Heart right ventricle (tissue), 16 donors: Measurements from ENCODE around the gene SLC25A21. TPM values are rescaled to one million over a fixed set of nuclear protein-coding genes. Genes with fewer than 3 reads are reported as not detected.

ENCODE experiments used
- ATAC-seq, 8 donors: fragments of 200-7000 bp; cut with Tn5 transposase; one replicate each; pipeline ENCODE4 v1.9.1; 2020; ENCODE audit warnings: mild to moderate bottlenecking in 8 of 8, moderate library complexity in 8 of 8, moderate number of reproducible peaks in 1 of 8
- DNase-seq, 2 donors: peaks; one replicate each; pipeline ENCODE4 v3.0.0-alpha.2; 2020
- H3K27ac ChIP-seq, 10 donors: fragments of 200-600 bp; sonication (generic) in 2 of 10; one replicate each; pipeline versions ENCODE4 v1.5.0 to v1.8.0; 2020 to 2022; ENCODE audit warnings: mild to moderate bottlenecking in 3 of 10
- H3K27me3 ChIP-seq, 7 donors: fragments of 200-600 bp; one replicate each; pipeline ENCODE4 v1.8.0; 2021 to 2022; ENCODE audit warnings: mild to moderate bottlenecking in 2 of 7
- H3K36me3 ChIP-seq, 9 donors: fragments of 200-600 bp; sonication (generic) in 1 of 9; one replicate each; pipeline versions ENCODE4 v1.5.0 to v1.8.0; 2020 to 2022; ENCODE audit warnings: mild to moderate bottlenecking in 2 of 9
- H3K4me1 ChIP-seq, 9 donors: fragments of 200-600 bp; sonication (generic) in 1 of 9; one replicate each; pipeline versions ENCODE4 v1.5.0 to v1.8.0; 2020 to 2022; ENCODE audit warnings: mild to moderate bottlenecking in 4 of 9
- H3K4me3 ChIP-seq, 10 donors: fragments of 200-600 bp; sonication (generic) in 2 of 10; one replicate each; pipeline versions ENCODE4 v1.5.0 to v1.8.0; 2020 to 2022; ENCODE audit warnings: mild to moderate bottlenecking in 7 of 10, moderate library complexity in 2 of 10
- H3K9me3 ChIP-seq, 11 donors: fragments of 200-600 bp in 10 of 11; sonication (generic) in 2 of 11; one replicate each; pipeline versions ENCODE4 v1.5.0 to v1.8.0; 2013 to 2022; ENCODE audit warnings: mild to moderate bottlenecking in 2 of 11, control low read depth in 1 of 11, moderate library complexity in 1 of 11
- CTCF ChIP-seq, 9 donors: fragments of 200-600 bp; sonication (generic) in 2 of 9; IDR thresholded peaks; one replicate each; pipeline versions ENCODE4 v1.5.0 to v1.8.0; 2021 to 2022; ENCODE audit warnings: antibody characterized with exemption in 9 of 9, mild to moderate bottlenecking in 5 of 9, moderate library complexity in 1 of 9
- WGBS, 2 donors: extraction: QIAGEN DNeasy Blood & Tissue Kit; methylation state at CpG; one replicate each; pipeline ENCODE4 v1.1.7; 2013; ENCODE audit warnings: inconsistent platforms in 1 of 2; 5-methylcytosine and 5-hydroxymethylcytosine counted together
- intact Hi-C, 10 donors: fragments of 100-400 bp; cut with DNase I; formaldehyde crosslinking; loops; one replicate each; pipeline versions ENCODE4 v1.11.1 to v1.14.2; 2022
- polyA plus RNA-seq, 2 donors: library from polyadenylated mRNA; stranded (reverse); fragments of 200-250 nt; gene quantifications; one replicate each; pipeline ENCODE4 v1.2.3, GENCODE V29; 2013
- total RNA-seq, 10 donors: library from RNA; stranded (reverse); fragmentation: NEBNext Ultra II Directional in 3 of 10; extraction: Animal tissue kit (Norgen Biotek cat#: 25700) in 3 of 10; gene quantifications; one replicate each; pipeline versions ENCODE4 v1.2.1 to v1.2.4, GENCODE V29; 2021 to 2023
- donor health status: Arrhythmogenic right ventricular cardiomyopathy.
- donor health status: ischemic (EF 13 %, LVEDD 7.1; RV severe dilation, severe dysfunction).
- donor health status: healthy with polysubstance abuse.
- donor health status: DM: no; HTN: yes; CAD: no.
- donor health status: DM: no; HTN: no; CAD: no.
- donor health status: ischemic (EF 25% LVEDD 6.9; RV normal size, moderate dysfunction).
- donor health status: ischemic (EF 25% LVEDD 5.7; RV mildly dilated, moderate dysfunction).
- donor health status: healthy.
- donor health status: DM: yes; HTN: yes; CAD: no.
- donor health status: Ischemic cardiomyopathy.
- donor health status: ischemic (EF 35%, LVEDD 5.7; RV mildly dilated, moderate dysfunction).
- donor health status: nonischemic (EF 11% LVEDD 7.7; RV severe dilation, severe dysfunction).
- donor health status: DM: yes; HTN: yes; CAD: no.
- donor health status: PGD.
- donor health status: ischemic (EF 29% LVEDD 5.4; RV normal size, mild dysfunction).
- donor health status: nonischemic (EF 23%, LVEDD 6.1; RV moderate dilation, normal function).

SLC25A21 gene
- total and polyA plus RNA-seq, 12 donors, result 0.08 to 1.3 (median 0.34) TPM

DNA sequence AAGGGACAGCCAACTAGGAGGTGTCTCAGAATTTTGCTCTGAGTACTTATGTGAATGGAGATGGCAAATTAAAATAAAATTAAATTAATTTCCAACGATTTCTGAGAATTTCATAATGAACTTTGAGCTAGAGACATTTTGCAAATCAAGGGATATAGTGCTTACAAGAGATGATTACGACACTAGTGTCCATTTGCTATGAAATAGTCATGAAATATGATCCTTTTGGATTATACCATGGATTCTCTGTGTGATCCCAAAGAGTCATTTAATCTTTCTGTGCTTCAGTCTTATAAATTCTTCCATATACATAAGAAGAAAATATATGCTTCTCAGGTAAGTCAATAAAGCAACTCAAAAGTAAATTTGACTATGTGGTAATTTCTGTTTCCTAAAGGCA, 240.6 kb downstream of the SLC25A21 start:
- Histone ChIP-seq H3K4me3 (no peak overlapping the region), H3K27ac (no peak overlapping the region), H3K4me1 (no peaks in the 10 kb centered on the region), H3K27me3 (no peaks in the 10 kb centered on the region), H3K36me3 (no peaks in the 10 kb centered on the region), H3K9me3 (no peaks in the 10 kb centered on the region)
- no peak for TF ChIP-seq CTCF (IDR thresholded peaks at IDR 0.05)
- intact Hi-C loops, result loop anchor here in 1 of 10 donors (10.0 kb wide), 1 partner anchor 377 kb away; no protein-coding TSS in a partner anchor
- WGBS, 2 donors, result 59 to 73% methylated on average over 2 of the region's 2 CpGs
- DNase-seq (no peak), ATAC-seq (no peak)

- Histone ChIP-seq H3K9me3 (peaks cover 0 to 7% (median 0%) of the 10 kb centered on the region in 11 donors), H3K4me3 (no peak overlapping the region), H3K27me3 (no peaks in the 10 kb centered on the region), H3K4me1 (no peaks in the 10 kb centered on the region), H3K27ac (no peak overlapping the region), H3K36me3 (no peaks in the 10 kb centered on the region)
- DNase-seq (no peak), ATAC-seq (no peak)
- WGBS, 2 donors, result 82 to 91% methylated on average over 4 of the region's 4 CpGs
- TF ChIP-seq CTCF (IDR thresholded peaks at IDR 0.05), result no peak
- intact Hi-C loops, result no loop called here
These were observed 244.0 kb downstream of the SLC25A21 start for GRCh38 chr14:36928432-36928831.

DNA sequence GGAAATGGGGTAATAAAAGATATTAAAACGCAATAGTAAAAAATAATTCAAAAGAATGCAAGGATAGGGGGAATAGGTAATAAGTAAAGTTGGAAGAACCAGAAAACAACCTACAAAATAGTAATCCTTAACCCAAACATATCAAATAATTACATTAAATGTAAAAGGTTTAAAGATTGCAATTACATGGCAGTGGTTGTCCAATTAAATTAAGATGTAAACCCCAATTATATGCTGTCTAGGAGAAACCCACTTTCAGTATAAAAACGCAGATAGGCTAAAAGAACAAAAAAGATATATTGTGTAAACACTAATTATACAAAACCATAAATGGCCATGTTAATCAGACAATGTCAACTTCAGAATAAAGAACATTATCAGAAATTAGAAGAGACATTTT, 247.3 kb downstream of the SLC25A21 start:
- intact Hi-C loops, result no loop called here
- 86 to 88% methylated on average over 2 of the region's 2 CpGs for WGBS, 2 donors
- Histone ChIP-seq H3K27ac (no peak overlapping the region), H3K4me3 (no peak overlapping the region), H3K27me3 (no peaks in the 10 kb centered on the region), H3K9me3 (peaks cover 0 to 7% (median 0%) of the 10 kb centered on the region in 11 donors), H3K36me3 (no peaks in the 10 kb centered on the region), H3K4me1 (no peaks in the 10 kb centered on the region)
- no peak for TF ChIP-seq CTCF (IDR thresholded peaks at IDR 0.05)
- no peak for ATAC-seq
- DNase-seq, result no peak

DNA sequence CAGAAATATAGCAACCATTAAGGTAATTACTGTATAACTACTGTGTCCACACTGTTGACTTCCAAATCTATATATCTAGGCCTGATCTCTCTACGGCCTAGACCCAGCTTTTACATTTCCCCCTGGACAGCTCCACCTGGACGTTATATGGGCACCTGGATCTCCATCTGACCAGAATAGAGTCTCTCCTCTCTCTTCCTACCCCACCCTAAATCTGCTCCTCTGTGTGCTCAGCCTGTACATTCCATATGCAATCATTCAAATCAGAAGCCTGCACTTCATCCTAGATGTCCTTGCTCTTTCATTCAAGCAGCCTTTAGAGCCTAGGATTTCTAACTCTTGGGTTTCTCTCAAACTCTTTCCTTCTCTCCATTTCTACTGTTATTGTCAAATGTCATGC, 255.7 kb downstream of the SLC25A21 start:
- DNase-seq, result no peak
- no peak overlapping the region for H3K4me3 ChIP-seq
- WGBS, 2 donors, result 79 to 83% methylated on average over 2 of the region's 2 CpGs
- peaks cover 0 to 6% (median 0%) of the 10 kb centered on the region in 7 donors for H3K27me3 ChIP-seq
- intact Hi-C loops, result no loop called here
- TF ChIP-seq CTCF (IDR thresholded peaks at IDR 0.05), result no peak
- no peak overlapping the region for H3K27ac ChIP-seq
- no peaks in the 10 kb centered on the region for H3K36me3 ChIP-seq
- no peaks in the 10 kb centered on the region for H3K4me1 ChIP-seq
- H3K9me3 ChIP-seq, result no peaks in the 10 kb centered on the region
- no peak for ATAC-seq
